HepG2 (cell line): Measurements from ENCODE around the gene KIF6.

Experiments
- BHLHE40 ChIP-seq: IDR thresholded peaks from 2 replicates; pipeline ENCODE4 v1.6.1; 2011; ENCODE audit warnings: low read length, improper control_type of control experiment
- FLYWCH1 ChIP-seq: sonication (generic); formaldehyde crosslinking; IDR thresholded peaks from 2 replicates; pipeline ENCODE4 v1.8.1; 2023; ENCODE audit warnings: mild to moderate bottlenecking, missing genetic modification reagents
- FOXK1 ChIP-seq: sonication (generic); formaldehyde crosslinking; IDR thresholded peaks from 2 replicates; pipeline ENCODE4 v1.4.0; 2020; ENCODE audit warnings: low read depth, missing genetic modification reagents, borderline replicate concordance
- MAFG ChIP-seq: sonication (generic); formaldehyde crosslinking; IDR thresholded peaks from 2 replicates; pipeline ENCODE4 v1.5.1; 2020; ENCODE audit warnings: mild to moderate bottlenecking, missing genetic modification reagents
- MED1 ChIP-seq: sonication (generic); formaldehyde crosslinking; IDR thresholded peaks from 2 replicates; pipeline ENCODE4 v1.4.0; 2020; ENCODE audit warnings: missing genetic modification reagents
- NR3C1 ChIP-seq: sonication (generic); formaldehyde crosslinking; IDR thresholded peaks from 2 replicates; pipeline ENCODE4 v1.4.0; 2020; ENCODE audit warnings: missing genetic modification reagents
- POLR2A ChIP-seq, 2 experiments: IDR thresholded peaks; 2 replicates each; pipeline ENCODE4 v1.6.1; 2011; ENCODE audit warnings: low read depth in 2 of 2, low read length in 2 of 2, mild to moderate bottlenecking in 1 of 2, moderate library complexity in 1 of 2; ENCODE audit not compliant: insufficient read depth in 1 of 2
- SP1 ChIP-seq, 2 experiments: fragments of 450-650 bp in 1 of 2; sonication (generic) in 1 of 2; formaldehyde crosslinking in 1 of 2; IDR thresholded peaks; 2 replicates each; pipeline versions ENCODE4 v1.4.0 to v1.6.1; 2016 to 2020; ENCODE audit warnings: missing genetic modification reagents in 1 of 2
- TOE1 ChIP-seq: sonication (generic); formaldehyde crosslinking; IDR thresholded peaks from 2 replicates; pipeline ENCODE4 v1.4.0; 2020; ENCODE audit warnings: mild to moderate bottlenecking, missing genetic modification reagents
- ZNF354B ChIP-seq: sonication (generic); formaldehyde crosslinking; IDR thresholded peaks from 2 replicates; pipeline ENCODE4 v1.8.0; 2022; ENCODE audit warnings: mild to moderate bottlenecking, missing genetic modification reagents
- ZNF570 ChIP-seq: sonication (generic); formaldehyde crosslinking; IDR thresholded peaks from 2 replicates; pipeline ENCODE4 v1.4.0; 2020; ENCODE audit warnings: mild to moderate bottlenecking, missing genetic modification reagents, borderline replicate concordance
- TF ChIP-seq, protein P1 (sequence below), 2 experiments: sonication (generic) in 1 of 2; formaldehyde crosslinking in 1 of 2; IDR thresholded peaks; 2 replicates each; pipeline versions ENCODE4 v1.5.1 to v1.6.1; 2011 to 2020; ENCODE audit warnings: borderline replicate concordance in 1 of 2, low read depth in 1 of 2, low read length in 1 of 2, mild to moderate bottlenecking in 1 of 2, missing genetic modification reagents in 1 of 2, moderate library complexity in 1 of 2
- TF ChIP-seq, protein P2 (sequence below): sonication (generic); formaldehyde crosslinking; IDR thresholded peaks from 2 replicates; pipeline ENCODE4 v1.4.0; 2020; ENCODE audit warnings: mild to moderate bottlenecking, missing genetic modification reagents

DNA sequence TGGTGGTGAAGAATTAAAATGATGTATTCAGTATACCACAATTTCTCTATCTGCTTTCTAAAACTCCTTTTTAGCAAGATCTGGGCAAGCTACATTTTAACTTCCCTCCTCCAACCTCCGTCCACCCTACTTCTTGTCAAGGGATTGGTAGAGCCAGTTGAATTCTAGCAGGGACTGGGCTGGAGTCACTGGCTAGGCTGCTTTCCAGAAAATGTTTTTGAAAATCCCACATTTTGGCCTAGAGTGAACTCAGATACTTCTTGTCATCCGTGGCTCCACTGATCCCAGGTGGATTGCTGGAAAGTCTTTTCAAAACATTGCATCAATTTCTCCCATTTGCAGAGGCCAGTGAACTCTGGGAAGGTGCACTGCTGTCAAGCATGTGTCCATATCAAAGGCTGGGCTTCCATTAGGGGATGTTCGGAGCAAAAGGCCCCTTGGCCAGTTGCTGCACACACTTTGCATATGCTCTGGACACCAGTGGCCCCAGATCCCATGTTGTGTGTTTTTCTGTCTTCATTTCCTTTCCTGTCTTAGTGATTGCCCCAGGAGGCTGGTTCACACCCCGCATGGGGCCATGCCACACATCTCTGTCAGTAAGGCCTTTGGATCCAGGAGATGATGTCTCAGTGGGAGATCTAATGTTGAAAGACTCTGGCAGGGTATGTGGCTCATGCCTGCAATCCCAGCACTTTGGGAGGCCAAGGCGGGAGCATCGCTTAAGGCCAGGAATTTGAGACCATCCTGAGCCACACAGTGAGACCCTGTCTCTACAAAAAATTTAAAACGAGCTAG is 391.4 kb downstream of the KIF6 start:
- TF ChIP-seq MAFG (CRISPR knock-in tag) (no peak), ZNF570 (CRISPR knock-in tag) (no peak), ZNF354B (no peak), POLR2A (IDR thresholded peaks at IDR 0.05; ENCODE audit: insufficient read depth in 1 of 2, low read depth in 2 of 2, low read length in 2 of 2) (no peak), FLYWCH1 (CRISPR knock-in tag) (no peak), MED1 (CRISPR knock-in tag) (no peak), SP1 (IDR thresholded peaks at IDR 0.05) (no peak), SP1 (CRISPR knock-in tag; IDR thresholded peaks at IDR 0.05) (no peak), FOXK1 (CRISPR knock-in tag) (no peak), BHLHE40 (no peak), TOE1 (no peak), NR3C1 (no peak)
- TF ChIP-seq, protein P1, sequence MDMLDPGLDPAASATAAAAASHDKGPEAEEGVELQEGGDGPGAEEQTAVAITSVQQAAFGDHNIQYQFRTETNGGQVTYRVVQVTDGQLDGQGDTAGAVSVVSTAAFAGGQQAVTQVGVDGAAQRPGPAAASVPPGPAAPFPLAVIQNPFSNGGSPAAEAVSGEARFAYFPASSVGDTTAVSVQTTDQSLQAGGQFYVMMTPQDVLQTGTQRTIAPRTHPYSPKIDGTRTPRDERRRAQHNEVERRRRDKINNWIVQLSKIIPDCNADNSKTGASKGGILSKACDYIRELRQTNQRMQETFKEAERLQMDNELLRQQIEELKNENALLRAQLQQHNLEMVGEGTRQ (IDR thresholded peaks at IDR 0.05; ENCODE audit: low read depth, low read length) = no peak
- TF ChIP-seq, protein P1 (CRISPR knock-in tag; IDR thresholded peaks at IDR 0.05; ENCODE audit: borderline replicate concordance) = no peak
- TF ChIP-seq, protein P2, sequence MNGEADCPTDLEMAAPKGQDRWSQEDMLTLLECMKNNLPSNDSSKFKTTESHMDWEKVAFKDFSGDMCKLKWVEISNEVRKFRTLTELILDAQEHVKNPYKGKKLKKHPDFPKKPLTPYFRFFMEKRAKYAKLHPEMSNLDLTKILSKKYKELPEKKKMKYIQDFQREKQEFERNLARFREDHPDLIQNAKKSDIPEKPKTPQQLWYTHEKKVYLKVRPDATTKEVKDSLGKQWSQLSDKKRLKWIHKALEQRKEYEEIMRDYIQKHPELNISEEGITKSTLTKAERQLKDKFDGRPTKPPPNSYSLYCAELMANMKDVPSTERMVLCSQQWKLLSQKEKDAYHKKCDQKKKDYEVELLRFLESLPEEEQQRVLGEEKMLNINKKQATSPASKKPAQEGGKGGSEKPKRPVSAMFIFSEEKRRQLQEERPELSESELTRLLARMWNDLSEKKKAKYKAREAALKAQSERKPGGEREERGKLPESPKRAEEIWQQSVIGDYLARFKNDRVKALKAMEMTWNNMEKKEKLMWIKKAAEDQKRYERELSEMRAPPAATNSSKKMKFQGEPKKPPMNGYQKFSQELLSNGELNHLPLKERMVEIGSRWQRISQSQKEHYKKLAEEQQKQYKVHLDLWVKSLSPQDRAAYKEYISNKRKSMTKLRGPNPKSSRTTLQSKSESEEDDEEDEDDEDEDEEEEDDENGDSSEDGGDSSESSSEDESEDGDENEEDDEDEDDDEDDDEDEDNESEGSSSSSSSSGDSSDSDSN (CRISPR knock-in tag) = no peak
